ENCODE data around the gene SLAMF1. TPM values are rescaled to one million over a fixed set of nuclear protein-coding genes. Genes with fewer than 3 reads are reported as not detected.

Gene SLAMF1
- total RNA-seq, 1 experiment from 2014 or later: 2.2 TPM

DNA sequence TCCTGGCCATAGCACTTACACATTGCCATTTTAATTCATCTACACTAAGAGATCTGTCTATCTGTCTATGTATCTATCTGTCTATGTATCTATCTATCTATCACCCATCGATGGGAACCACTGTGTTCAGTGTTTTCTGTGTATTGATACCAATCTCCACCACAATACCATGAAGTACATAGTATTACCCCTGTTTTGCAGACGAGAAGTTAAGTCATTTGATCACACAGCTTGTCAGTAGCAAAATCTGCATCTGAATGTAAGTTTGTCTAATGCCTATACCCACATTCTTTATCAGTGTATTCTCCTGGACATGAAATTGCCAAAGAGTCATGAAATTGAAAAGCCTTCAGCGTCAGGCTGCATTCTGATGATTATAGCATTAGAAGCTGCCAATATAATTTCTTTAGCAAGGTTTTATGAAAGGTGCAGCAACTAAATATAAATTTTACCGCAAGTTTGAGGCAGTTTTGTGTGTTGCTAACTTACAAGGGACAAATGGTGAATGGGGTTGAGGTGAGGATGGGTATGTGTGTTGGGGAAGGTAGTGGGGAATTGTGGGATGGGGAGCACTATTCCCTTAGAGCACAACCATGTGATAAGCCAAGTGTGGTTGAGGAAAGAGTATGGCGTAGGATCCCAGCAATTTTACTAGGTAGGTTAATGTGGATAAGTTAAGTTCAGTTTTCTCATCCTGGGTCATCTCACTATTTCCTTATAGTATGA, 24.2 kb downstream of the SLAMF1 start:
- DNase-seq (ENCODE audit: low spot score): no peak
- H3K9me3 ChIP-seq (ENCODE audit: low read depth, low read length, poor library complexity, severe bottlenecking): no peaks in the 10 kb centered on the region
- no TSS peak for BruUV-seq (replicated peaks)
- H3K27me3 ChIP-seq (replicated peaks; ENCODE audit: insufficient read depth, low read depth, low read length, poor library complexity): no peaks in the 10 kb centered on the region
- TF ChIP-seq EZH2 (IDR thresholded peaks at IDR 0.05; ENCODE audit: borderline replicate concordance, low read depth, low read length, poor library complexity, severe bottlenecking): no peak
- TF ChIP-seq, protein P1, sequence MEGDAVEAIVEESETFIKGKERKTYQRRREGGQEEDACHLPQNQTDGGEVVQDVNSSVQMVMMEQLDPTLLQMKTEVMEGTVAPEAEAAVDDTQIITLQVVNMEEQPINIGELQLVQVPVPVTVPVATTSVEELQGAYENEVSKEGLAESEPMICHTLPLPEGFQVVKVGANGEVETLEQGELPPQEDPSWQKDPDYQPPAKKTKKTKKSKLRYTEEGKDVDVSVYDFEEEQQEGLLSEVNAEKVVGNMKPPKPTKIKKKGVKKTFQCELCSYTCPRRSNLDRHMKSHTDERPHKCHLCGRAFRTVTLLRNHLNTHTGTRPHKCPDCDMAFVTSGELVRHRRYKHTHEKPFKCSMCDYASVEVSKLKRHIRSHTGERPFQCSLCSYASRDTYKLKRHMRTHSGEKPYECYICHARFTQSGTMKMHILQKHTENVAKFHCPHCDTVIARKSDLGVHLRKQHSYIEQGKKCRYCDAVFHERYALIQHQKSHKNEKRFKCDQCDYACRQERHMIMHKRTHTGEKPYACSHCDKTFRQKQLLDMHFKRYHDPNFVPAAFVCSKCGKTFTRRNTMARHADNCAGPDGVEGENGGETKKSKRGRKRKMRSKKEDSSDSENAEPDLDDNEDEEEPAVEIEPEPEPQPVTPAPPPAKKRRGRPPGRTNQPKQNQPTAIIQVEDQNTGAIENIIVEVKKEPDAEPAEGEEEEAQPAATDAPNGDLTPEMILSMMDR (conservative IDR thresholded peaks at IDR 0.05; ENCODE audit: low read depth, low read length): no peak
- ChIA-PET POLR2A (ENCODE audit: low non-redundant PET) (no interaction called here), CTCF (no interaction called here)
- no peaks in the 10 kb centered on the region for H3K36me3 ChIP-seq (ENCODE audit: insufficient read depth, low read length, poor library complexity, severe bottlenecking)
- no peak overlapping the region for H3K4me3 ChIP-seq (ENCODE audit: low read depth, low read length, poor library complexity, severe bottlenecking)
- H3K4me1 ChIP-seq (ENCODE audit: insufficient read depth, low read length, poor library complexity, severe bottlenecking): no peaks in the 10 kb centered on the region
- H3K27ac ChIP-seq (ENCODE audit: low read depth, low read length, poor library complexity, severe bottlenecking): no peak overlapping the region
- intact Hi-C loops (cut with micrococcal nuclease; ENCODE audit: unreplicated experiment): no loop called here

DNA sequence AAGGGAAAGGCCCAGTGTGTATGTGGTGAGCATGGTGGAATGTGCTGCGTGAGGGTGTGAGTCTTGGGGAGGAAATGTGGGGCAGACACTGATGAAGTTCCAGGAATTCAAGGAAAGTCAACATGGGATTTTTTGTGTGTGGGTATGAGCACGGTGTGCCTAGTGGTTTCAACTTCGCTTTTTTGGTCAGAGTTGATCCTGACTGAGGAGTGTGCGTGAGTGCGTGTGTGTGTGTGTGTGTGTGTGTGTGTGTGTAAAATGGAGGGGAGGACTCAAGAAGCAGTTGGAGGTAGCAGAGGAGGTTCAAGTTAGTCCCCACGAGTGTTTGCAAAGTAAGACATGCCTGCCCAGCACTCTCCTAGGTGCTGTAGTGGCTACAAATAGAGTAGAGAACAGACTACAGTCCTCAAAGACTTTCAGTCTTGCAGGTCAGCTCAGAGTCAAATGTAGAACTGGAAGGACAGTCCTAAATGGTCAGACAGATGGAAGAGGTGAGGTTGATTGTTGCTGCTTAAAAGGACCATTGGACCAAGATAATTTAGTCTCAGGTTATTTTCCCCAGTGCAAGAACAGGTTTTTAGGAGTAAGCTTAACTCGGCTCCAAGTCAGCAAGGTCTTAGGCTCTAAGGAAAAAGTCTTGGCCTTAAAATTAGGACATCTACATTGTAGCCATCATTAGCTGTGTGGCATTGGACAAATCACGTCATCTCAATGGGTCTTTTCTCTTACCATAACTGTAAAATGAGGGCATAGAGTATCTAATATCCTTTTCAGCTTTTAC, 25.0 kb downstream of the SLAMF1 start:
- no TSS peak for BruUV-seq (replicated peaks)
- POLR2A ChIA-PET (ENCODE audit: low non-redundant PET): no interaction called here
- no peaks in the 10 kb centered on the region for H3K4me1 ChIP-seq (ENCODE audit: insufficient read depth, low read length, poor library complexity, severe bottlenecking)
- DNase-seq (ENCODE audit: low spot score): no peak
- CTCF ChIA-PET: no interaction called here
- H3K27me3 ChIP-seq (replicated peaks; ENCODE audit: insufficient read depth, low read depth, low read length, poor library complexity): no peaks in the 10 kb centered on the region
- no peaks in the 10 kb centered on the region for H3K36me3 ChIP-seq (ENCODE audit: insufficient read depth, low read length, poor library complexity, severe bottlenecking)
- TF ChIP-seq, protein P1 (conservative IDR thresholded peaks at IDR 0.05; ENCODE audit: low read depth, low read length): no peak
- TF ChIP-seq EZH2 (IDR thresholded peaks at IDR 0.05; ENCODE audit: borderline replicate concordance, low read depth, low read length, poor library complexity, severe bottlenecking): no peak
- H3K9me3 ChIP-seq (ENCODE audit: low read depth, low read length, poor library complexity, severe bottlenecking): no peaks in the 10 kb centered on the region
- intact Hi-C loops (cut with micrococcal nuclease; ENCODE audit: unreplicated experiment): no loop called here
- H3K27ac ChIP-seq (ENCODE audit: low read depth, low read length, poor library complexity, severe bottlenecking): no peak overlapping the region
- H3K4me3 ChIP-seq (ENCODE audit: low read depth, low read length, poor library complexity, severe bottlenecking): no peak overlapping the region

DNA sequence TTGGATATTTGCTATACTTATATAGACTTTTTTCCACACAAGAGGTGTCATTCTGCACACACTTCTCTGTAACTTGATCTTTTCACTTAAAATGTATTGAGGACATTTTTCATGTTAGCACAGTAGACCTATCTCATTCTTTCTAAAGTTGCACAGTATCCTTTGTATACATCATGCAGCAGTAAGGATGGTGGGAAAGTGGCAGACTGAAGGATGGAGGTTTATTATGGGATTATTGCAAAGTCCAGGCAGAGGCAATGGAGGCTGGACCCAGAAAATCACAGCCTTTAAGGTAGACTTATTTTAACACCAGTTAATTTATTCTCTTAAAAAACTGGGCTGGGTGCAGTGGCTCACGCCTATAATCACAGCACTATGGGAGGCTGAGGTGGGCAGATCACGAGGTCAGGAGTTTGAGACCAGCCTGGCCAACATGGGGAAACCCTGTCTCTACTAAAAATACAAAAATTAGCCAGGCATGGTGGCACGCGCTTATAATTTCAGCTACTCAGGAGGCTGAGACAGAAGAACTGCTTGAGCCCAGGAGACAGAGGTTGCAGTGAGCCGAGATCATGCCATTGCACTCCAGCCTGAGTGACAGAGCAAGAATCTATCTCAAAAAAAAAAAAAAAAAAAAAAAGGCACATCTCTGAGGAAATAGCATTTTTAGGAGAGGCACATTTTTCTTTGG, 25.8 kb downstream of the SLAMF1 start:
- H3K4me1 ChIP-seq (ENCODE audit: insufficient read depth, low read length, poor library complexity, severe bottlenecking): no peaks in the 10 kb centered on the region
- H3K9me3 ChIP-seq (ENCODE audit: low read depth, low read length, poor library complexity, severe bottlenecking): no peaks in the 10 kb centered on the region
- no peak for TF ChIP-seq EZH2 (IDR thresholded peaks at IDR 0.05; ENCODE audit: borderline replicate concordance, low read depth, low read length, poor library complexity, severe bottlenecking)
- TF ChIP-seq, protein P1 (conservative IDR thresholded peaks at IDR 0.05; ENCODE audit: low read depth, low read length): no peak
- DNase-seq (ENCODE audit: low spot score): no peak
- H3K27me3 ChIP-seq (replicated peaks; ENCODE audit: insufficient read depth, low read depth, low read length, poor library complexity): no peaks in the 10 kb centered on the region
- BruUV-seq (replicated peaks): no TSS peak
- no peaks in the 10 kb centered on the region for H3K36me3 ChIP-seq (ENCODE audit: insufficient read depth, low read length, poor library complexity, severe bottlenecking)
- H3K27ac ChIP-seq (ENCODE audit: low read depth, low read length, poor library complexity, severe bottlenecking): no peak overlapping the region
- intact Hi-C loops (cut with micrococcal nuclease; ENCODE audit: unreplicated experiment): no loop called here
- CTCF ChIA-PET: no interaction called here
- no peak overlapping the region for H3K4me3 ChIP-seq (ENCODE audit: low read depth, low read length, poor library complexity, severe bottlenecking)
- POLR2A ChIA-PET (ENCODE audit: low non-redundant PET): no interaction called here

Measured in A673 (cell line).